HEK293 (cell line): ENCODE measurements around the gene CASP8.

Experiments
- CTCF ChIA-PET: fragments of 350-600 bp; formaldehyde crosslinking; extraction: SDS; loops from one replicate; lab custom pipeline; 2021; ENCODE audit warnings: antibody characterized with exemption; lab: Yijun Ruan, JAX
- POLR2A ChIA-PET: fragments of 300-600 bp; formaldehyde crosslinking; extraction: SDS; loops from one replicate; lab custom pipeline; 2020; ENCODE audit warnings: antibody characterized with exemption, inconsistent platforms; lab: Yijun Ruan, JAX
- H3K27ac ChIP-seq: fragments of 200-500 bp; sonication (Bioruptor generic); 2 replicates; pipeline ENCODE4 v1.5.1; 2014; ENCODE audit warnings: low read depth, low read length, control low read depth, inconsistent platforms; ENCODE audit errors: extremely low read depth
- H3K36me3 ChIP-seq, 2 experiments: fragments of 200-500 bp in 1 of 2; sonication (Bioruptor generic) in 1 of 2; 1 replicate in 1 of 2; 2 replicates in 1 of 2; pipeline ENCODE4 v1.5.1; 2014 to 2017; ENCODE audit warnings: inconsistent platforms in 2 of 2, low read length in 2 of 2; ENCODE audit not compliant: control insufficient read depth in 2 of 2, insufficient read depth in 1 of 2
- H3K4me1 ChIP-seq: fragments of 200-500 bp; sonication (Bioruptor generic); 2 replicates; pipeline ENCODE4 v1.5.1; 2014; ENCODE audit warnings: mild to moderate bottlenecking, low read length, inconsistent platforms; ENCODE audit not compliant: control insufficient read depth, insufficient read depth
- H3K4me3 ChIP-seq: 2 replicates; pipeline ENCODE4 v1.5.1; 2011; ENCODE audit warnings: low read depth, mild to moderate bottlenecking, control low read depth, low read length, moderate library complexity
- H3K9me3 ChIP-seq: fragments of 200-500 bp; sonication (Bioruptor generic); 2 replicates; pipeline ENCODE4 v1.5.1; 2014; ENCODE audit warnings: low read depth, low read length, inconsistent platforms; ENCODE audit not compliant: control insufficient read depth, insufficient read depth
- AEBP2 ChIP-seq: fragments of 450-650 bp; formaldehyde crosslinking; IDR thresholded peaks from 2 replicates; pipeline ENCODE4 v1.5.1; 2016; ENCODE audit warnings: missing biosample characterization, missing genetic modification characterization, borderline replicate concordance
- KLF1 ChIP-seq: fragments of 450-650 bp; formaldehyde crosslinking; IDR thresholded peaks from 2 replicates; pipeline ENCODE4 v1.5.1; 2016; ENCODE audit warnings: missing biosample characterization, missing genetic modification characterization
- SP7 ChIP-seq: fragments of 450-650 bp; formaldehyde crosslinking; IDR thresholded peaks from 2 replicates; pipeline ENCODE4 v1.5.1; 2016; ENCODE audit warnings: missing biosample characterization, missing genetic modification characterization
- ZBTB17 ChIP-seq: fragments of 450-650 bp; formaldehyde crosslinking; IDR thresholded peaks from 2 replicates; pipeline ENCODE4 v1.5.1; 2016; ENCODE audit warnings: missing biosample characterization, missing genetic modification characterization
- ZBTB21 ChIP-seq: fragments of 450-650 bp; formaldehyde crosslinking; IDR thresholded peaks from 2 replicates; pipeline ENCODE4 v1.5.1; 2017; ENCODE audit warnings: missing biosample characterization, missing genetic modification characterization
- ZBTB8A ChIP-seq: fragments of 450-650 bp; formaldehyde crosslinking; IDR thresholded peaks from 2 replicates; pipeline ENCODE4 v1.5.1; 2016; ENCODE audit warnings: missing biosample characterization, missing genetic modification characterization
- ZEB2 ChIP-seq: fragments of 450-650 bp; formaldehyde crosslinking; IDR thresholded peaks from 2 replicates; pipeline ENCODE4 v1.5.1; 2016; ENCODE audit warnings: missing biosample characterization, missing genetic modification characterization
- ZFP37 ChIP-seq: fragments of 450-650 bp; formaldehyde crosslinking; IDR thresholded peaks from 2 replicates; pipeline ENCODE4 v1.5.1; 2016; ENCODE audit warnings: missing biosample characterization, missing genetic modification characterization
- ZNF138 ChIP-seq: fragments of 450-650 bp; formaldehyde crosslinking; IDR thresholded peaks from 2 replicates; pipeline ENCODE4 v1.5.1; 2016; ENCODE audit warnings: missing biosample characterization, missing genetic modification characterization, borderline replicate concordance
- ZNF146 ChIP-seq: fragments of 450-650 bp; formaldehyde crosslinking; IDR thresholded peaks from 2 replicates; pipeline ENCODE4 v1.5.1; 2016; ENCODE audit warnings: missing biosample characterization, missing genetic modification characterization
- ZNF16 ChIP-seq: fragments of 450-650 bp; formaldehyde crosslinking; IDR thresholded peaks from 2 replicates; pipeline ENCODE4 v1.5.1; 2016; ENCODE audit warnings: low read depth, missing biosample characterization, missing genetic modification characterization
- ZNF24 ChIP-seq: fragments of 450-650 bp; formaldehyde crosslinking; IDR thresholded peaks from 2 replicates; pipeline ENCODE4 v1.5.1; 2016; ENCODE audit warnings: missing biosample characterization, missing genetic modification characterization
- ZNF248 ChIP-seq: fragments of 450-650 bp; formaldehyde crosslinking; IDR thresholded peaks from 2 replicates; pipeline ENCODE4 v1.5.1; 2017; ENCODE audit warnings: missing biosample characterization, missing genetic modification characterization
- ZNF366 ChIP-seq: fragments of 450-650 bp; formaldehyde crosslinking; conservative IDR thresholded peaks from 2 replicates; pipeline ENCODE4 v1.5.1; 2016; ENCODE audit warnings: missing biosample characterization, missing genetic modification characterization
- ZNF391 ChIP-seq: fragments of 450-650 bp; formaldehyde crosslinking; IDR thresholded peaks from 2 replicates; pipeline ENCODE4 v1.5.1; 2016; ENCODE audit warnings: low read depth, missing biosample characterization, missing genetic modification characterization, borderline replicate concordance
- ZNF394 ChIP-seq: fragments of 450-650 bp; formaldehyde crosslinking; IDR thresholded peaks from 2 replicates; pipeline ENCODE4 v1.5.1; 2016; ENCODE audit warnings: missing biosample characterization, missing genetic modification characterization, mild to moderate bottlenecking, moderate library complexity, borderline replicate concordance
- ZNF600 ChIP-seq: fragments of 450-650 bp; formaldehyde crosslinking; IDR thresholded peaks from 2 replicates; pipeline ENCODE4 v1.5.1; 2016; ENCODE audit warnings: missing biosample characterization, missing genetic modification characterization
- ZNF629 ChIP-seq: fragments of 450-650 bp; formaldehyde crosslinking; IDR thresholded peaks from 2 replicates; pipeline ENCODE4 v1.5.1; 2017; ENCODE audit warnings: missing biosample characterization, missing genetic modification characterization
- ZNF639 ChIP-seq: fragments of 450-650 bp; formaldehyde crosslinking; IDR thresholded peaks from 2 replicates; pipeline ENCODE4 v1.5.1; 2016; ENCODE audit warnings: missing biosample characterization, missing genetic modification characterization
- ZNF692 ChIP-seq: fragments of 450-650 bp; formaldehyde crosslinking; IDR thresholded peaks from 2 replicates; pipeline ENCODE4 v1.5.1; 2016; ENCODE audit warnings: missing biosample characterization, missing genetic modification characterization

Gene CASP8

GRCh38 chr2:201216918-201217317 is 43.4 kb upstream of the CASP8 start (continued):
- TF ChIP-seq AEBP2 (tag by site-specific recombination) (no peak), ZBTB8A (tag by site-specific recombination) (no peak), KLF1 (tag by site-specific recombination) (no peak)

GRCh38 chr2:201218780-201219179 is 41.6 kb upstream of the CASP8 start:
- POLR2A ChIA-PET: no interaction called here
- Histone ChIP-seq H3K27ac (no peak overlapping the region), H3K4me3 (no peak overlapping the region)
- CTCF ChIA-PET: interaction anchor here (0.7 to 3.5 kb wide), 3 partner anchors 14 to 314 kb away, joined by 3 to 37 read pairs (median 6); no protein-coding TSS in a partner anchor
- TF ChIP-seq ZNF24 (tag by site-specific recombination) (0 out of 2 replicates have a peak, but pooled peaks have one; percentile 45), ZNF629 (tag by site-specific recombination) (peak; percentile 90), ZNF639 (tag by site-specific recombination) (peak; percentile 72), ZNF692 (tag by site-specific recombination) (0 out of 2 replicates have a peak, but pooled peaks have one; percentile 38), ZNF138 (no peak), ZBTB21 (tag by site-specific recombination) (peak; percentile 72), ZNF146 (tag by site-specific recombination) (no peak), ZEB2 (tag by site-specific recombination) (peak; percentile 41; the same call in 1 of the 2 replicates), ZNF391 (tag by site-specific recombination) (peak; percentile 32; the same call in 1 of the 2 replicates), ZFP37 (tag by site-specific recombination) (peak; percentile 78), ZNF394 (tag by site-specific recombination) (peak; percentile 79), SP7 (tag by site-specific recombination) (peak; percentile 74), ZNF248 (tag by site-specific recombination) (no peak), ZNF600 (tag by site-specific recombination) (peak; percentile 73; the same call in 1 of the 2 replicates), ZNF366 (peak; percentile 41; the same call in 1 of the 2 replicates), ZNF16 (tag by site-specific recombination) (no peak), ZBTB17 (peak; percentile 47; the same call in 1 of the 2 replicates)
- TF ChIP-seq, all 188 proteins: peak for 13
- Histone ChIP-seq H3K9me3 (no peaks in the 10 kb centered on the region), H3K4me1 (peaks cover 6% of the 10 kb centered on the region), H3K36me3 (peaks cover 0 to 27% of the 10 kb centered on the region in 2 experiments; a peak in 2 of 3 replicates)
